Common myeloid progenitor, CD34-positive (primary cell): ENCODE data around the gene CS.

Source experiments
- CTCF ChIA-PET: fragments of 350-600 bp; sonication (Branson Sonifier 250); formaldehyde crosslinking; loops from one replicate; lab custom pipeline; 2021; ENCODE audit warnings: antibody characterized with exemption; lab: Charles Lee
- POLR2A ChIA-PET: fragments of 350-600 bp; sonication (Branson Sonifier 250); formaldehyde crosslinking; loops from one replicate; lab custom pipeline; 2021; ENCODE audit warnings: antibody characterized with exemption; lab: Charles Lee
- DNase-seq, 3 donors: peaks; one replicate each; pipeline versions ENCODE4 v3.0.0 to v3.0.0-alpha.2; 2013
- H3K27ac ChIP-seq, 2 experiments: 1 replicate in 1 of 2; 2 replicates in 1 of 2; pipeline ENCODE4 v1.7.0; 2013; ENCODE audit warnings: inconsistent platforms in 2 of 2, low read length in 2 of 2, mild to moderate bottlenecking in 2 of 2, low read depth in 1 of 2, moderate library complexity in 1 of 2; ENCODE audit not compliant: severe bottlenecking in 2 of 2, insufficient read depth in 1 of 2, poor library complexity in 1 of 2
- H3K27me3 ChIP-seq, 5 experiments: replicated peaks in 2 of 5; 1 replicate in 3 of 5; 2 replicates in 2 of 5; pipeline versions ENCODE4 v1.6.1 to v1.7.0; 2013; ENCODE audit warnings: low read length in 4 of 5, mild to moderate bottlenecking in 2 of 5, moderate library complexity in 2 of 5, inconsistent platforms in 1 of 5; ENCODE audit not compliant: insufficient read depth in 5 of 5, control insufficient read depth in 4 of 5
- H3K36me3 ChIP-seq, 4 experiments: 1 replicate in 2 of 4; 2 replicates in 2 of 4; pipeline versions ENCODE4 v1.6.1 to v1.7.0; 2013; ENCODE audit warnings: low read length in 3 of 4, control low read depth in 1 of 4, mild to moderate bottlenecking in 1 of 4; ENCODE audit not compliant: control insufficient read depth in 4 of 4, insufficient read depth in 4 of 4
- H3K4me1 ChIP-seq, 4 experiments: 1 replicate in 3 of 4; 2 replicates in 1 of 4; pipeline versions ENCODE4 v1.6.1 to v1.7.1; 2013; ENCODE audit warnings: low read length in 3 of 4, mild to moderate bottlenecking in 3 of 4, control low read depth in 1 of 4, inconsistent platforms in 1 of 4, moderate library complexity in 1 of 4; ENCODE audit not compliant: control insufficient read depth in 4 of 4, insufficient read depth in 4 of 4; ENCODE audit errors: control extremely low read depth in 1 of 4
- H3K4me3 ChIP-seq, 7 experiments: 1 replicate in 4 of 7; 2 replicates in 3 of 7; pipeline versions ENCODE4 v1.5.1 to v1.7.0; 2013; ENCODE audit warnings: mild to moderate bottlenecking in 7 of 7, low read length in 6 of 7, moderate library complexity in 6 of 7, inconsistent platforms in 2 of 7, low read depth in 2 of 7, control low read depth in 1 of 7; ENCODE audit not compliant: insufficient read depth in 4 of 7, control insufficient read depth in 1 of 7; ENCODE audit errors: extremely low read depth in 1 of 7
- H3K9me3 ChIP-seq, 5 experiments: 1 replicate in 4 of 5; 2 replicates in 1 of 5; pipeline versions ENCODE4 v1.6.1 to v1.7.1; 2013; ENCODE audit warnings: low read length in 4 of 5, mild to moderate bottlenecking in 2 of 5, inconsistent platforms in 1 of 5, low read depth in 1 of 5, moderate library complexity in 1 of 5; ENCODE audit not compliant: control insufficient read depth in 4 of 5, insufficient read depth in 2 of 5; ENCODE audit errors: control extremely low read depth in 1 of 5
- WGBS: methylation state at CpG from one replicate; pipeline ENCODE4 v1.1.5; 2013; ENCODE audit not compliant: insufficient coverage; 5-methylcytosine and 5-hydroxymethylcytosine counted together

The CS gene

GRCh38 chr12:56311003-56311402 lies 10.9 kb upstream of the CS start:
- Histone ChIP-seq H3K27ac (no peak overlapping the region), H3K9me3 (no peaks in the 10 kb centered on the region), H3K36me3 (peaks cover 12 to 50% (median 31%) of the 10 kb centered on the region in 4 experiments), H3K4me1 (peaks cover 6 to 13% (median 11%) of the 10 kb centered on the region in 4 experiments), H3K27me3 (no peaks in the 10 kb centered on the region), H3K4me3 (no peak overlapping the region)
- DNase-seq, result no peak
- ChIA-PET CTCF (interaction anchor here (0.7 to 3.4 kb wide), 9 partner anchors 11 to 191 kb away, joined by 3 to 11 read pairs (median 4); partner anchors contain the start of genes APOF and CS), POLR2A (no interaction called here)
- 96% methylated on average over 12 of the region's 12 CpGs for WGBS

- WGBS, result 100% methylated on average over 2 of the region's 3 CpGs
- Histone ChIP-seq H3K9me3 (no peaks in the 10 kb centered on the region), H3K27ac (no peak overlapping the region), H3K36me3 (peaks cover 17 to 50% (median 40%) of the 10 kb centered on the region in 4 experiments), H3K4me3 (no peak overlapping the region), H3K27me3 (no peaks in the 10 kb centered on the region), H3K4me1 (no peaks in the 10 kb centered on the region)
- DNase-seq, result no peak
- POLR2A ChIA-PET, result interaction anchor here (0.6 kb wide), 1 partner anchor 20 kb away, joined by 5 read pairs; no protein-coding TSS in a partner anchor
- CTCF ChIA-PET, result interaction anchor here (0.7 to 3.4 kb wide), 9 partner anchors 9 to 156 kb away, joined by 3 to 11 read pairs (median 3); partner anchors contain the start of genes CS and STAT2
Observed at GRCh38 chr12:56308714-56309113, 8.6 kb upstream of the CS start.

- DNase-seq, result no peak
- no peaks in the 10 kb centered on the region for H3K4me1 ChIP-seq
- ChIA-PET POLR2A (interaction anchor here (0.5 kb wide), 1 partner anchor 47 kb away, joined by 4 read pairs; no protein-coding TSS in a partner anchor), CTCF (interaction anchor here (1.0 to 1.6 kb wide), 4 partner anchors 8 to 17 kb away, joined by 3 to 4 read pairs (median 4); partner anchors contain the start of gene CS)
- no peaks in the 10 kb centered on the region for H3K27me3 ChIP-seq
- H3K36me3 ChIP-seq, result peaks cover 17 to 50% (median 40%) of the 10 kb centered on the region in 4 experiments
- 100% methylated on average over 2 of the region's 7 CpGs for WGBS
- H3K4me3 ChIP-seq, result no peak overlapping the region
- H3K9me3 ChIP-seq, result no peaks in the 10 kb centered on the region
- H3K27ac ChIP-seq, result no peak overlapping the region
Observed at GRCh38 chr12:56307221-56307965, 7.3 kb upstream of the CS start.

GRCh38 chr12:56304872-56305590 lies 4.9 kb upstream of the CS start:
- H3K27me3 ChIP-seq, result no peaks in the 10 kb centered on the region
- H3K27ac ChIP-seq, result no peak overlapping the region
- CTCF ChIA-PET, result interaction anchor here (1.0 to 1.6 kb wide), 3 partner anchors 11 to 116 kb away, joined by 3 to 4 read pairs (median 3); partner anchors contain the start of genes CNPY2, PAN2 and SMARCC2
- no peak overlapping the region for H3K4me3 ChIP-seq
- 100% methylated on average over 5 of the region's 8 CpGs for WGBS
- peaks cover 0 to 11% (median 10%) of the 10 kb centered on the region in 4 experiments for H3K4me1 ChIP-seq
- H3K36me3 ChIP-seq, result peaks cover 14 to 41% (median 26%) of the 10 kb centered on the region in 4 experiments
- no peak for DNase-seq
- POLR2A ChIA-PET, result no interaction called here
- H3K9me3 ChIP-seq, result no peaks in the 10 kb centered on the region

GRCh38 chr12:56304276-56304675 lies 4.1 kb upstream of the CS start:
- Histone ChIP-seq H3K9me3 (no peaks in the 10 kb centered on the region), H3K4me3 (no peak overlapping the region), H3K27ac (no peak overlapping the region), H3K27me3 (no peaks in the 10 kb centered on the region), H3K4me1 (peaks cover 2 to 16% (median 13%) of the 10 kb centered on the region in 4 experiments), H3K36me3 (peaks cover 11 to 37% (median 21%) of the 10 kb centered on the region in 4 experiments)
- ChIA-PET CTCF (interaction anchor here (1.0 to 1.6 kb wide), 3 partner anchors 12 to 115 kb away, joined by 3 to 4 read pairs (median 3); partner anchors contain the start of genes CNPY2, PAN2 and SMARCC2), POLR2A (no interaction called here)
- DNase-seq, result no peak
- WGBS, result 97% methylated on average over 3 of the region's 3 CpGs

- ChIA-PET CTCF (interaction anchor here (0.8 to 1.3 kb wide), 4 partner anchors 19 to 113 kb away, joined by 3 to 4 read pairs (median 3); no protein-coding TSS in a partner anchor), POLR2A (interaction anchor here (0.6 to 3.0 kb wide), 3 partner anchors 12 to 31 kb away, joined by 3 to 11 read pairs (median 3); partner anchors contain the start of gene CNPY2)
- peaks cover 12 to 31% (median 26%) of the 10 kb centered on the region in 4 experiments for H3K4me1 ChIP-seq
- peaks cover 5 to 33% (median 13%) of the 10 kb centered on the region in 4 experiments for H3K36me3 ChIP-seq
- H3K27me3 ChIP-seq, result no peaks in the 10 kb centered on the region
- H3K27ac ChIP-seq, result peak overlapping the region; percentile 65 to 90
- no peaks in the 10 kb centered on the region for H3K9me3 ChIP-seq
- peak overlapping the region in 6 of 7 experiments; percentile 46 to 85 (median 76) for H3K4me3 ChIP-seq
- peak in 1 of 3 donors; percentile 30 for DNase-seq
- 66% methylated on average over 20 of the region's 21 CpGs for WGBS
Observed at GRCh38 chr12:56300644-56301464, 724 bp upstream of the CS start.
